GM23338 (cell line): Measurements from ENCODE around the gene TAF11L10. TPM values are rescaled to one million over a fixed set of nuclear protein-coding genes. Genes with fewer than 3 reads are reported as not detected.
"Not testable (repeated sequence)": the region's sequence is repeated elsewhere in the genome, so short reads cannot be mapped to it uniquely, and the experiment has no call there.

ENCODE experiments used
- ATAC-seq: fragments of 200-7000 bp; cut with Tn5 transposase; 3 replicates; pipeline ENCODE4 v1.9.1; 2020
- DNase-seq: peaks from one replicate; pipeline ENCODE4 v3.0.0-alpha.2; 2015; ENCODE audit warnings: low spot score
- H2AFZ ChIP-seq: fragments of 200-600 bp; sonication (generic); 2 replicates; pipeline ENCODE4 v1.8.0; 2016; ENCODE audit warnings: antibody characterized with exemption, mild to moderate bottlenecking, moderate library complexity
- H3F3A ChIP-seq: fragments of 200-600 bp; sonication (generic); replicated peaks from 2 replicates; pipeline ENCODE4 v1.8.0; 2017; ENCODE audit warnings: antibody characterized with exemption, mixed run types, low read depth
- H3K27ac ChIP-seq: fragments of 200-600 bp; sonication (generic); 2 replicates; pipeline ENCODE4 v1.6.1; 2016; ENCODE audit warnings: low read depth
- H3K27me3 ChIP-seq: fragments of 200-600 bp; sonication (generic); 2 replicates; pipeline ENCODE4 v1.8.0; 2016; ENCODE audit warnings: mild to moderate bottlenecking, mixed run types, moderate library complexity; ENCODE audit not compliant: insufficient read depth
- H3K36me3 ChIP-seq: fragments of 200-600 bp; sonication (generic); 2 replicates; pipeline ENCODE4 v1.8.0; 2016; ENCODE audit warnings: mild to moderate bottlenecking; ENCODE audit not compliant: insufficient read depth
- H3K4me1 ChIP-seq: fragments of 200-600 bp; sonication (generic); 2 replicates; pipeline ENCODE4 v1.8.0; 2016; ENCODE audit warnings: mild to moderate bottlenecking, moderate library complexity; ENCODE audit not compliant: insufficient read depth
- H3K4me2 ChIP-seq: fragments of 200-600 bp; sonication (generic); 2 replicates; pipeline ENCODE4 v1.7.1; 2017; ENCODE audit warnings: mixed run types
- H3K4me3 ChIP-seq: fragments of 200-600 bp; sonication (generic); 2 replicates; pipeline ENCODE4 v1.6.1; 2016; ENCODE audit warnings: mixed run types
- H3K79me2 ChIP-seq: fragments of 200-600 bp; sonication (generic); replicated peaks from 2 replicates; pipeline ENCODE4 v1.8.0; 2017; ENCODE audit warnings: mild to moderate bottlenecking; ENCODE audit not compliant: insufficient read depth
- H3K9me2 ChIP-seq: fragments of 200-600 bp; sonication (generic); 2 replicates; pipeline ENCODE4 v1.8.0; 2017; ENCODE audit not compliant: insufficient read depth
- H4K20me1 ChIP-seq: fragments of 200-600 bp; sonication (generic); replicated peaks from 2 replicates; pipeline ENCODE4 v1.8.0; 2017; ENCODE audit warnings: mild to moderate bottlenecking; ENCODE audit not compliant: insufficient read depth
- H3K27ac Mint-ChIP-seq: 2 replicates; pipeline ENCODE4 v1.8.0; 2020; ENCODE audit warnings: inconsistent platforms, mild to moderate bottlenecking, moderate library complexity, mixed read lengths
- H3K27me3 Mint-ChIP-seq: 3 replicates; pipeline ENCODE4 v1.8.0; 2022; ENCODE audit warnings: low read depth, mild to moderate bottlenecking, moderate library complexity, mixed read lengths, inconsistent platforms; ENCODE audit not compliant: insufficient read depth, poor library complexity
- H3K36me3 Mint-ChIP-seq: 3 replicates; pipeline ENCODE4 v1.8.0; 2021; ENCODE audit warnings: low read depth, mild to moderate bottlenecking, inconsistent platforms, moderate library complexity, mixed read lengths
- H3K4me1 Mint-ChIP-seq: 3 replicates; pipeline ENCODE4 v1.8.0; 2020; ENCODE audit warnings: mild to moderate bottlenecking, inconsistent platforms, mixed read lengths
- H3K4me3 Mint-ChIP-seq: 3 replicates; pipeline ENCODE4 v1.8.0; 2021; ENCODE audit warnings: moderate library complexity, mild to moderate bottlenecking, inconsistent platforms, mixed read lengths
- H3K9me3 Mint-ChIP-seq: 3 replicates; pipeline ENCODE4 v1.8.0; 2020; ENCODE audit warnings: moderate library complexity, mild to moderate bottlenecking, inconsistent platforms, mixed read lengths
- polyA plus RNA-seq: library from polyadenylated mRNA; unstranded; fragments of >200 nt; fragmentation: Nextera tagmentation; extraction: Ambion mirVana; gene quantifications from 2 replicates; pipeline ENCODE4 v1.2.1, GENCODE V29; 2016
- small RNA-seq: library from RNA; depleted of rRNA; stranded (forward); fragments of <200 nt; gene quantifications from one replicate; pipeline ENCODE3, GENCODE V24; 2014; ENCODE audit warnings: low replicate concordance
- total RNA-seq: library from RNA; depleted of rRNA; stranded (reverse); fragments of >200 nt; shearing (Covaris generic); gene quantifications from 2 replicates; pipeline ENCODE4 v1.2.3, GENCODE V29; 2014; rRNA removed

TAF11L10 gene
- total and polyA plus RNA-seq, 2 experiments from 2014 or later, result not detected

DNA sequence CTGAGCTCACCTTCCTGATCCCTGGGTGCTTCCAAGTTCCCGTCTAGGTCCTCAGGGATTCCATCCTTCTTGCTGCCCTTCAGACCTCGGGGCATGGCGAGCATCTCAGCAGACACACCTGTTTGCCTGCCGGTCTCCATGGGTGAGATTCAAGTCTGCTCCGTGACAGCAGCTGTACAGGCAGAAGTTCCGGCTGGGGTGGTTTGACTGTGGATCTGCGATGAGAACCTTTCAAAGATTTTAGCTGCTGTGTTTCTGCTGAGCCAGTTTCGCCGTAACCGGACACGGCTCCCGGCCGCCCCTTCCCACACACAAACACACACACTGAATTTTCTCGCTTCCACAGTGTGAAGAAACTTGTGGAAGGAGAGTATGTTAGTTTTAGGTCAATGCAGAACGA lies 3.4 kb downstream of the TAF11L10 start, which contains the start of gene TAF11L9:
Gene TAF11L9, minus strand, starts transcription at position 140 of the 400 bp plus-strand sequence.
- H3K4me1 Mint-ChIP-seq, H3F3A ChIP-seq, H3K79me2 ChIP-seq, H3K9me2 ChIP-seq, H3K36me3 Mint-ChIP-seq, H3K27me3 Mint-ChIP-seq, H3K4me2 ChIP-seq, H3K36me3 ChIP-seq, H3K9me3 Mint-ChIP-seq, H3K27ac Mint-ChIP-seq, DNase-seq, H3K27ac ChIP-seq, H4K20me1 ChIP-seq, H3K27me3 ChIP-seq, H3K4me1 ChIP-seq, ATAC-seq, H3K4me3 ChIP-seq, H3K4me3 Mint-ChIP-seq, H2AFZ ChIP-seq: not testable (repeated sequence)

DNA sequence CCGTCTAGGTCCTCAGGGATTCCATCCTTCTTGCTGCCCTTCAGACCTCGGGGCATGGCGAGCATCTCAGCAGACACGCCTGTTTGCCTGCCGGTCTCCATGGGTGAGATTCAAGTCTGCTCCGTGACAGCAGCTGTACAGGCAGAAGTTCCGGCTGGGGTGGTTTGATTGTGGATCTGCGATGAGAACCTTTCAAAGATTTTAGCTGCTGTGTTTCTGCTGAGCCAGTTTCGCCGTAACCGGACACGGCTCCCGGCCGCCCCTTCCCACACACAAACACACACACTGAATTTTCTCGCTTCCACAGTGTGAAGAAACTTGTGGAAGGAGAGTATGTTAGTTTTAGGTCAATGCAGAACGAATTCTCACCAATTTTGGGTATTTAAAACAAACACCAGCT lies 6.8 kb downstream of the TAF11L10 start, which contains the start of gene TAF11L8:
Gene TAF11L8, minus strand, starts transcription at position 101 of the 400 bp plus-strand sequence.
- H3K4me3 ChIP-seq, H3K4me3 Mint-ChIP-seq, H3K9me2 ChIP-seq, H3K4me1 Mint-ChIP-seq, H2AFZ ChIP-seq, ATAC-seq, H3K79me2 ChIP-seq, H3K36me3 ChIP-seq, H3F3A ChIP-seq, H3K4me1 ChIP-seq, H3K27me3 ChIP-seq, H3K36me3 Mint-ChIP-seq, H3K9me3 Mint-ChIP-seq, H3K27ac Mint-ChIP-seq, DNase-seq, H4K20me1 ChIP-seq, H3K27me3 Mint-ChIP-seq, H3K27ac ChIP-seq, H3K4me2 ChIP-seq: not testable (repeated sequence)

DNA sequence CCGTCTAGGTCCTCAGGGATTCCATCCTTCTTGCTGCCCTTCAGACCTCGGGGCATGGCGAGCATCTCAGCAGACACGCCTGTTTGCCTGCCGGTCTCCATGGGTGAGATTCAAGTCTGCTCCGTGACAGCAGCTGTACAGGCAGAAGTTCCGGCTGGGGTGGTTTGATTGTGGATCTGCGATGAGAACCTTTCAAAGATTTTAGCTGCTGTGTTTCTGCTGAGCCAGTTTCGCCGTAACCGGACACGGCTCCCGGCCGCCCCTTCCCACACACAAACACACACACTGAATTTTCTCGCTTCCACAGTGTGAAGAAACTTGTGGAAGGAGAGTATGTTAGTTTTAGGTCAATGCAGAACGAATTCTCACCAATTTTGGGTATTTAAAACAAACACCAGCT lies 12.0 kb downstream of the TAF11L10 start, which contains the start of gene TAF11L7:
Gene TAF11L7, minus strand, starts transcription at position 101 of the 400 bp plus-strand sequence.
- H3K4me3 Mint-ChIP-seq, result not testable (repeated sequence)

More for the DNA sequence above, 12.0 kb downstream of the TAF11L10 start, which contains the start of gene TAF11L7:
- not testable (repeated sequence) for H3K27ac Mint-ChIP-seq, H3K4me2 ChIP-seq, H3K27ac ChIP-seq, H3K27me3 ChIP-seq, H3K4me3 ChIP-seq, DNase-seq, H3K9me3 Mint-ChIP-seq, H3K36me3 Mint-ChIP-seq, H2AFZ ChIP-seq, H3F3A ChIP-seq, H3K79me2 ChIP-seq, H3K9me2 ChIP-seq, H3K4me1 Mint-ChIP-seq, ATAC-seq, H4K20me1 ChIP-seq, H3K4me1 ChIP-seq, H3K36me3 ChIP-seq, H3K27me3 Mint-ChIP-seq

Small RNA genes lying within 50 kb of the gene (small RNA-seq; reads per million reads assigned to genes)
- gene AC233724.1 (not detected), gene AC233724.3 (not detected), gene AC233724.4 (not detected), gene AC233724.6 (not detected), gene AC233724.7 (not detected)

Other genes starting within 250 kb of the TAF11L10 start
- not detected in 2 replicates for gene TAF11L2, start 99.6 kb downstream of the TAF11L10 start, total RNA-seq
- not detected in 2 replicates for gene TAF11L2, start 99.6 kb downstream of the TAF11L10 start, polyA plus RNA-seq
- not detected in 2 replicates for gene TAF11L3, start 79.5 kb downstream of the TAF11L10 start, total RNA-seq
- not detected in 2 replicates for gene TAF11L3, start 79.5 kb downstream of the TAF11L10 start, polyA plus RNA-seq
- gene TAF11L4, start 76.0 kb downstream of the TAF11L10 start, total RNA-seq, result not detected in 2 replicates
- not detected in 2 replicates for gene TAF11L4, start 76.0 kb downstream of the TAF11L10 start, polyA plus RNA-seq
- gene TAF11L5, start 72.6 kb downstream of the TAF11L10 start, total RNA-seq, result not detected in 2 replicates
- not detected in 2 replicates for gene TAF11L5, start 72.6 kb downstream of the TAF11L10 start, polyA plus RNA-seq
- not detected in 2 replicates for gene TAF11L6, start 69.2 kb downstream of the TAF11L10 start, total RNA-seq
- gene TAF11L6, start 69.2 kb downstream of the TAF11L10 start, polyA plus RNA-seq, result not detected in 2 replicates
- gene TAF11L7, start 12.1 kb downstream of the TAF11L10 start, total RNA-seq, result not detected in 2 replicates
- not detected in 2 replicates for gene TAF11L7, start 12.1 kb downstream of the TAF11L10 start, polyA plus RNA-seq
- not detected in 2 replicates for gene TAF11L8, start 6.9 kb downstream of the TAF11L10 start, total RNA-seq
- not detected in 2 replicates for gene TAF11L8, start 6.9 kb downstream of the TAF11L10 start, polyA plus RNA-seq
- gene TAF11L9, start 3.4 kb downstream of the TAF11L10 start, total RNA-seq, result not detected in 2 replicates
- not detected in 2 replicates for gene TAF11L9, start 3.4 kb downstream of the TAF11L10 start, polyA plus RNA-seq
- gene TAF11L11, start 6.4 kb upstream of the TAF11L10 start, total RNA-seq, result 0.21 and 1.6 TPM in 2 replicates
- not detected in 2 replicates for gene TAF11L11, start 6.4 kb upstream of the TAF11L10 start, polyA plus RNA-seq
- gene TAF11L12, start 12.6 kb upstream of the TAF11L10 start, total RNA-seq, result not detected in 2 replicates
- gene TAF11L12, start 12.6 kb upstream of the TAF11L10 start, polyA plus RNA-seq, result not detected in 2 replicates
- not detected in 2 replicates for gene TAF11L13, start 34.3 kb upstream of the TAF11L10 start, total RNA-seq
- gene TAF11L13, start 34.3 kb upstream of the TAF11L10 start, polyA plus RNA-seq, result not detected in 2 replicates
- not detected in 2 replicates for gene TAF11L14, start 36.6 kb upstream of the TAF11L10 start, total RNA-seq
- gene TAF11L14, start 36.6 kb upstream of the TAF11L10 start, polyA plus RNA-seq, result not detected in 2 replicates